ENCODE data around the gene KIAA0319L. TPM values are rescaled to one million over a fixed set of nuclear protein-coding genes. Genes with fewer than 3 reads are reported as not detected.

Gene KIAA0319L
- total RNA-seq, 1 experiment from 2014 or later, result 46.4 TPM

GRCh38 chr1:35555212-35555584 is 2.0 kb downstream of the KIAA0319L start:
- Histone ChIP-seq H2AFZ (ENCODE audit: low read length) (no peak overlapping the region), H3K79me2 (ENCODE audit: insufficient read depth, low read length) (peaks cover 8% of the 10 kb centered on the region; the same call in 1 of the 2 replicates), H3K9me3 (ENCODE audit: control insufficient read depth, low read depth, low read length) (no peaks in the 10 kb centered on the region), H2BK5ac (ENCODE audit: insufficient read length, low read length) (peak overlapping the region; percentile 1), H4K5ac (ENCODE audit: insufficient read length, low read depth, low read length) (no peak overlapping the region), H3K27me3 (ENCODE audit: insufficient read depth, low read length) (no peaks in the 10 kb centered on the region), H3K27ac (ENCODE audit: insufficient read length, low read depth, low read length) (peak overlapping the region; percentile 96), H3K23ac (ENCODE audit: insufficient read length, low read depth, low read length) (no peak overlapping the region), H2BK20ac (ENCODE audit: low read depth, low read length, poor library complexity, severe bottlenecking) (no peak overlapping the region), H4K91ac (ENCODE audit: insufficient read length, low read depth, low read length) (no peak overlapping the region), H3K79me1 (ENCODE audit: insufficient read depth, low read depth, low read length, poor library complexity, severe bottlenecking) (no peaks in the 10 kb centered on the region), H3K14ac (ENCODE audit: insufficient read depth, low read length) (peak overlapping the region; percentile 53; the same call in 1 of the 2 replicates), H3K4me2 (ENCODE audit: insufficient read depth, insufficient read length, low read length) (peak overlapping the region; percentile 98), H3K9ac (ENCODE audit: extremely low read depth, insufficient read length, low read length) (peak overlapping the region; percentile 13), H3K4ac (ENCODE audit: low read depth, low read length) (no peak overlapping the region), H3K23me2 (ENCODE audit: insufficient read length, low read depth, low read length, poor library complexity, severe bottlenecking) (peaks cover 21% of the 10 kb centered on the region), H2BK120ac (ENCODE audit: low read depth, low read length, poor library complexity, severe bottlenecking) (no peak overlapping the region), H2BK12ac (ENCODE audit: insufficient read length, low read depth, low read length) (peak overlapping the region; percentile 82), H4K20me1 (ENCODE audit: control insufficient read depth, insufficient read depth, insufficient read length) (no peaks in the 10 kb centered on the region), H2AK5ac (ENCODE audit: insufficient read length, low read length) (peak overlapping the region; percentile 76), H3K18ac (ENCODE audit: insufficient read length, low read depth, low read length) (peak overlapping the region; percentile 67), H2BK15ac (ENCODE audit: low read depth, low read length) (no peak overlapping the region), H4K8ac (replicated peaks; ENCODE audit: insufficient read length, low read depth, low read length) (no peak overlapping the region), H3T11ph (ENCODE audit: low read length) (no peak overlapping the region), H3K56ac (ENCODE audit: insufficient read length, low read depth, low read length) (no peak overlapping the region), H3K4me1 (ENCODE audit: insufficient read depth, low read length) (peaks cover 6% of the 10 kb centered on the region; the same call in 1 of the 2 replicates)
- Mint-ChIP-seq H3K27me3 (ENCODE audit: low read depth) (no peaks in the 10 kb centered on the region), H3K9me3 (peaks cover 0 to 4% of the 10 kb centered on the region in 2 experiments; a peak in 2 of 5 replicates), H3K36me3 (ENCODE audit: insufficient read depth in 1 of 3, low read depth in 3 of 3) (peaks cover 21 to 32% (median 27%) of the 10 kb centered on the region in 3 experiments; a peak in 6 of 7 replicates), H3K4me3 (peak overlapping the region; percentile 91 to 98), H3K27ac (peak overlapping the region; percentile 19 to 100 (median 98)), H3K4me1 (peaks cover 45 to 55% of the 10 kb centered on the region in 2 experiments)
- no peak for DNase-seq
- WGBS (ENCODE audit: extremely low coverage, insufficient read length, low lambda C conversion rate), result no CpG with 5 or more reads among the region's 4 CpGs
- TF ChIP-seq, protein P1, sequence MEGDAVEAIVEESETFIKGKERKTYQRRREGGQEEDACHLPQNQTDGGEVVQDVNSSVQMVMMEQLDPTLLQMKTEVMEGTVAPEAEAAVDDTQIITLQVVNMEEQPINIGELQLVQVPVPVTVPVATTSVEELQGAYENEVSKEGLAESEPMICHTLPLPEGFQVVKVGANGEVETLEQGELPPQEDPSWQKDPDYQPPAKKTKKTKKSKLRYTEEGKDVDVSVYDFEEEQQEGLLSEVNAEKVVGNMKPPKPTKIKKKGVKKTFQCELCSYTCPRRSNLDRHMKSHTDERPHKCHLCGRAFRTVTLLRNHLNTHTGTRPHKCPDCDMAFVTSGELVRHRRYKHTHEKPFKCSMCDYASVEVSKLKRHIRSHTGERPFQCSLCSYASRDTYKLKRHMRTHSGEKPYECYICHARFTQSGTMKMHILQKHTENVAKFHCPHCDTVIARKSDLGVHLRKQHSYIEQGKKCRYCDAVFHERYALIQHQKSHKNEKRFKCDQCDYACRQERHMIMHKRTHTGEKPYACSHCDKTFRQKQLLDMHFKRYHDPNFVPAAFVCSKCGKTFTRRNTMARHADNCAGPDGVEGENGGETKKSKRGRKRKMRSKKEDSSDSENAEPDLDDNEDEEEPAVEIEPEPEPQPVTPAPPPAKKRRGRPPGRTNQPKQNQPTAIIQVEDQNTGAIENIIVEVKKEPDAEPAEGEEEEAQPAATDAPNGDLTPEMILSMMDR (conservative IDR thresholded peaks at IDR 0.05), result no peak

Measured in H9 (cell line).